GM18870 (cell line): ENCODE measurements around the gene MPRIP.

Experiments used
- ATAC-seq: cut with Tn5 transposase; IDR thresholded peaks from one replicate; pipeline ENCODE4 v1.9.1; 2021; ENCODE audit warnings: moderate library complexity; ENCODE audit not compliant: unreplicated experiment

MPRIP gene

GRCh38 chr17:17161121-17161520 is 118.9 kb downstream of the MPRIP start:
- ATAC-seq: no peak

GRCh38 chr17:17161759-17162158 is 119.5 kb downstream of the MPRIP start:
- ATAC-seq: no peak

GRCh38 chr17:17164156-17164555 is 121.9 kb downstream of the MPRIP start:
- ATAC-seq: no peak

- ATAC-seq: no peak
These were observed 122.4 kb downstream of the MPRIP start for GRCh38 chr17:17164676-17165075.

GRCh38 chr17:17165666-17166308 is 123.5 kb downstream of the MPRIP start:
- ATAC-seq: no peak

- no peak for ATAC-seq
These were observed 124.2 kb downstream of the MPRIP start for GRCh38 chr17:17166446-17166845.

GRCh38 chr17:17167356-17167755 is 125.1 kb downstream of the MPRIP start:
- no peak for ATAC-seq

GRCh38 chr17:17167986-17168385 is 125.7 kb downstream of the MPRIP start:
- ATAC-seq: no peak

- no peak for ATAC-seq
These were observed 126.1 kb downstream of the MPRIP start for GRCh38 chr17:17168401-17168800.

- ATAC-seq: no peak
These were observed 127.1 kb downstream of the MPRIP start for GRCh38 chr17:17169396-17169795.

- no peak for ATAC-seq
These were observed 128.2 kb downstream of the MPRIP start for GRCh38 chr17:17170346-17170985.

- no peak for ATAC-seq
These were observed 128.9 kb downstream of the MPRIP start for GRCh38 chr17:17171186-17171585.

- no peak for ATAC-seq
These were observed 130.0 kb downstream of the MPRIP start for GRCh38 chr17:17172001-17172939.

GRCh38 chr17:17172990-17173389 is 130.7 kb downstream of the MPRIP start:
- no peak for ATAC-seq

- ATAC-seq: no peak
These were observed 131.7 kb downstream of the MPRIP start for GRCh38 chr17:17173921-17174320.

GRCh38 chr17:17175340-17175739 is 133.1 kb downstream of the MPRIP start:
- ATAC-seq: no peak

GRCh38 chr17:17175917-17176316 is 133.7 kb downstream of the MPRIP start:
- no peak for ATAC-seq

GRCh38 chr17:17176341-17176740 is 134.1 kb downstream of the MPRIP start:
- no peak for ATAC-seq

GRCh38 chr17:17177176-17177575 is 134.9 kb downstream of the MPRIP start:
- ATAC-seq: no peak

GRCh38 chr17:17179371-17179827 is 137.1 kb downstream of the MPRIP start:
- ATAC-seq: no peak

- no peak for ATAC-seq
These were observed 137.9 kb downstream of the MPRIP start for GRCh38 chr17:17180141-17180603.
